Measurements from ENCODE around the gene INSYN2A. TPM values are rescaled to one million over a fixed set of nuclear protein-coding genes. Genes with fewer than 3 reads are reported as not detected.

The INSYN2A gene
- polyA plus RNA-seq, 10 donors, result 0.42 to 1.6 (median 1.1) TPM

- peak in 1 of 3 donors; percentile 61 for DNase-seq
Observed at GRCh38 chr10:127195571-127196281, 665 bp downstream of the INSYN2A start.

GRCh38 chr10:127195041-127195506 is 1.3 kb downstream of the INSYN2A start:
- DNase-seq, result peak in 1 of 3 donors; percentile 41

- no peak for DNase-seq
Observed at GRCh38 chr10:127194599-127194998, 1.8 kb downstream of the INSYN2A start.

GRCh38 chr10:127194111-127194510 is 2.3 kb downstream of the INSYN2A start:
- DNase-seq, result no peak

GRCh38 chr10:127193125-127193524 is 3.3 kb downstream of the INSYN2A start:
- DNase-seq, result peak in 1 of 3 donors; percentile 31

GRCh38 chr10:127190427-127190826 is 6.0 kb downstream of the INSYN2A start:
- no peak for DNase-seq

GRCh38 chr10:127189226-127189625 is 7.2 kb downstream of the INSYN2A start:
- DNase-seq, result no peak

- DNase-seq, result no peak
Observed at GRCh38 chr10:127186813-127187212, 9.6 kb downstream of the INSYN2A start.

GRCh38 chr10:127184582-127184981 is 11.8 kb downstream of the INSYN2A start:
- DNase-seq, result no peak

GRCh38 chr10:127182161-127182560 is 14.2 kb downstream of the INSYN2A start:
- DNase-seq, result no peak

- no peak for DNase-seq
Observed at GRCh38 chr10:127179612-127180250, 16.7 kb downstream of the INSYN2A start.

- DNase-seq, result no peak
Observed at GRCh38 chr10:127176649-127177048, 19.7 kb downstream of the INSYN2A start.

- DNase-seq, result no peak
Observed at GRCh38 chr10:127175357-127176110, 20.9 kb downstream of the INSYN2A start.

- DNase-seq, result no peak
Observed at GRCh38 chr10:127174866-127175265, 21.5 kb downstream of the INSYN2A start.

- no peak for DNase-seq
Observed at GRCh38 chr10:127168261-127168660, 28.1 kb downstream of the INSYN2A start.

GRCh38 chr10:127162841-127163240 is 33.5 kb downstream of the INSYN2A start:
- DNase-seq, result no peak

- peak in 1 of 3 donors; percentile 16 for DNase-seq
Observed at GRCh38 chr10:127161482-127161881, 34.9 kb downstream of the INSYN2A start.

GRCh38 chr10:127159648-127160245 is 36.6 kb downstream of the INSYN2A start:
- DNase-seq, result no peak

GRCh38 chr10:127158662-127159061 is 37.7 kb downstream of the INSYN2A start:
- no peak for DNase-seq

GRCh38 chr10:127157506-127158200 is 38.7 kb downstream of the INSYN2A start:
- peak in 1 of 3 donors; percentile 31 for DNase-seq

- DNase-seq, result no peak
Observed at GRCh38 chr10:127157089-127157488, 39.3 kb downstream of the INSYN2A start.

Measured in muscle of back (tissue), 11 donors.